LNCaP clone FGC (cell line): ENCODE measurements around the gene VEZF1.

Experiments
- DNase-seq: peaks from one replicate; pipeline ENCODE4 v3.0.0-alpha.2; 2011; ENCODE audit warnings: low read depth
- H3K4me3 ChIP-seq: 2 replicates; pipeline ENCODE4 v1.5.1; 2011; ENCODE audit warnings: mild to moderate bottlenecking, low read depth, low read length, control low read depth
- TF ChIP-seq, protein P1 (sequence below): IDR thresholded peaks from 2 replicates; pipeline ENCODE4 v1.5.1; 2012; ENCODE audit warnings: mild to moderate bottlenecking; ENCODE audit not compliant: control insufficient read depth, insufficient read depth; ENCODE audit errors: extremely low read depth

The VEZF1 gene

DNA sequence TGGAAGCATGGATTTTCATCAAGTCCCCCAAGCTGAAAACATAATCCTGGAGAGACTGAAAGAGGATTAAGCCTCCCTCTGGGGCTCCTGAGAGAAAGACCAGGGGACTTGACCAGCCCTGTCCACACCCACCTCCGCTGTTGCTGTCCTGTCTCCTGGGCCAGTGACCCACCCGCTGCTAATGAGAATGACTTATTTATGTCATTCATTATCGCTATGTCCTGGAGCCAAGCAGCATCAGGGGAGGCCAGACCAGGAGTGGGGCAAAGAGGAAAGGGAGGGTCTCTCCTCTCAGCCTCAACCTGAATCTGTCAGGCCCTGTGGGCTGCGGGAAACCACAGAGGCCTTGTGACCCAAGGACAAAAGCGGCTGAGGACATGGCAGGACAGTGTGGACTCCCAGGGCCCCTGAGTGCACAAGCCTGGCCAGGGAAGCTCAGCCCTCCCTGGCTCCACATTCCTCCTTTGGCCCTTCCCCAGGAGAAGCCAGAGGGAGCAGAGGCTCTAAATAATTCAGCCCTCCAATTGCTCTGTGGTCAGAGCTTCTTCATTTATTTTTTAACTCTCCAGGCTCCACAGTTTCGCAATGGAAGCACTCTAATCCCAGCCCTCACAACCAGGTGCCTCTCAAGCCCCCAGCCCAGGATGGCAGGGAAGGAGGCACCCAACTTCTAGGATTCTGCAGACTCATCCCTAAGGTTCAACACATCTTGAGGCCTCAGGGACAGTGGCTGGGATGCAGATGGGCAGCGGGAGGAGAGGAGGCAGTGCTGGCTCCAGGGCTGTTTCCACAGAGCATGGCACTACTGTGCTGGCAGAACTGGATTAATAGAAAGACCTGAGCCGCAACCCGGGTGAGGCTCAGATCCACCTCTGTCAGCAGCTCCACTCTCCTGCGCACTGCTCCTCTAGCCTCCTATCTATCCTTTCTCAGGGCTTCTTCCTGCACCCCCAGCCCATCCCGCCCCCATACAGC, 51.9 kb downstream of the VEZF1 start:
- no peak for DNase-seq
- TF ChIP-seq, protein P1, sequence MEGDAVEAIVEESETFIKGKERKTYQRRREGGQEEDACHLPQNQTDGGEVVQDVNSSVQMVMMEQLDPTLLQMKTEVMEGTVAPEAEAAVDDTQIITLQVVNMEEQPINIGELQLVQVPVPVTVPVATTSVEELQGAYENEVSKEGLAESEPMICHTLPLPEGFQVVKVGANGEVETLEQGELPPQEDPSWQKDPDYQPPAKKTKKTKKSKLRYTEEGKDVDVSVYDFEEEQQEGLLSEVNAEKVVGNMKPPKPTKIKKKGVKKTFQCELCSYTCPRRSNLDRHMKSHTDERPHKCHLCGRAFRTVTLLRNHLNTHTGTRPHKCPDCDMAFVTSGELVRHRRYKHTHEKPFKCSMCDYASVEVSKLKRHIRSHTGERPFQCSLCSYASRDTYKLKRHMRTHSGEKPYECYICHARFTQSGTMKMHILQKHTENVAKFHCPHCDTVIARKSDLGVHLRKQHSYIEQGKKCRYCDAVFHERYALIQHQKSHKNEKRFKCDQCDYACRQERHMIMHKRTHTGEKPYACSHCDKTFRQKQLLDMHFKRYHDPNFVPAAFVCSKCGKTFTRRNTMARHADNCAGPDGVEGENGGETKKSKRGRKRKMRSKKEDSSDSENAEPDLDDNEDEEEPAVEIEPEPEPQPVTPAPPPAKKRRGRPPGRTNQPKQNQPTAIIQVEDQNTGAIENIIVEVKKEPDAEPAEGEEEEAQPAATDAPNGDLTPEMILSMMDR = no peak
- H3K4me3 ChIP-seq = no peak overlapping the region

DNA sequence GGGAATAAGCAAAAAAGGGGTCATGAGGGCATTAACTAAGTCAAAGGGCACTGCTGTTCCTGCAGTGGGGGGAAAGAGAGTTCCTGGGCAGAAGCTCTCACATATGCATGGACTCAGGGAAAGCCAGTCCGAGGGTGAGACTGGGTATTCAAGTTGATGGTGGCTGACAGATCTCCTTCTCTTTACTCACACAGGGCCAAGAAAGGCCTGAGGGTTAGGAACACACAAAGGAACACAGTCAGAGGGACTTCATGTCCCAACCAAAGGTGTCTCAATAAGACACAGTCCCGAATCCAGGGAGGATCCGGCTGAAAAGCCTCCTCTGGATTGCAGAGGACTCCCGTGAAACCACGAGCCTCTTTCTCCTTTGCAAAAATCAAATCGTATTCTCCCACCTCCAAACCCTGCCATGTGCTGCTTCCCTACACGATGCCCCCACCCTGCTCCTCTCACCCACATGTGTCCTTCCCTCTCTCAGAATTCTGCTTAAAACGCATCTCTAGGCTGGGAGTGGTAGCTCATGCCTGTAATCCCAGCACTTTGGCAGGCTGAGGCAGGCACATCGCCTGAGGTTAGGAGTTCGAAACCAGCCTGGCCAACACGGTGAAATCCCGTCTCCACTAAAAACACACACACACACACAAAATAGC, 56.4 kb downstream of the VEZF1 start:
- no peak for DNase-seq
- TF ChIP-seq, protein P1 = no peak
- no peak overlapping the region for H3K4me3 ChIP-seq

- TF ChIP-seq, protein P1 = no peak
- H3K4me3 ChIP-seq = no peak overlapping the region
- no peak for DNase-seq
Measured at GRCh38 chr17:57930239-57930638, 57.8 kb downstream of the VEZF1 start.

DNA sequence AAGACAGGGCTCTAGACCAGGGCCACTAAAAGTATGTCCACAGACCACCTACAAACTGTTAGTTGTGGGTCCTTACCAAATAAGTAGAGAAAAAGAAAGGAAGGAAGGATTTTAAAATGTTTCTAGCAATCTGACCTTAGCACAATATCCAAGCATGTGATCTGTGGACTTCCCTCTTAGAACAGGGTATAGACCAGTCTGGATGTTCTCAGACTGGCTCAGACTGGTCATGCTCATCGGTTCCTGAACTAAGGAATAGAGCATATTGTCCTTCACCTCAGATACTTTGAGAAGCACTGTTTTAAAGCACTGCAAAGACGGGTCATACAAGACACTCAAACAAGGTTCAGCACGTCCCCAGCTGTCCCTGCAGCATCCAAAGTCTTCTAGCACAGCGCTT, 58.7 kb downstream of the VEZF1 start:
- no peak overlapping the region for H3K4me3 ChIP-seq
- DNase-seq = no peak
- TF ChIP-seq, protein P1 = no peak

DNA sequence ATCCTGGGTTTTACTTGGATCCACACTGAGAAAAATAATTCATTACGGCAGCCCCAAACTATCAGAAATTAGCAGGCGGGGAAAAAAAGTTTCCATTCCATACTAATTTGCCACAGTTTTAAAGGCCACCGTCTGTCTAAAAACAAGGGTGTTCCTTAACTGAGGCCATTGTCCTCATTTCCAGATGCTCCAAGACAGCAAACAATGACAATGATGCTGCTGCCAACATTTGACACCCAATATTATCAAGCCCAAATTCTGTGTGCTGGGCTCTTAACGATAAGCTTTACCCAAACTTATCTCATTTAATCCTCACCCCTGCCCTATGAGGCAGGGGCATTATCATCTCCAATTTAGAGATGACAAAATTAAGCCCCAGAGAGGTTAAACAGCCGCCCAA, 59.1 kb downstream of the VEZF1 start:
- TF ChIP-seq, protein P1 = no peak
- DNase-seq = no peak
- no peak overlapping the region for H3K4me3 ChIP-seq

DNA sequence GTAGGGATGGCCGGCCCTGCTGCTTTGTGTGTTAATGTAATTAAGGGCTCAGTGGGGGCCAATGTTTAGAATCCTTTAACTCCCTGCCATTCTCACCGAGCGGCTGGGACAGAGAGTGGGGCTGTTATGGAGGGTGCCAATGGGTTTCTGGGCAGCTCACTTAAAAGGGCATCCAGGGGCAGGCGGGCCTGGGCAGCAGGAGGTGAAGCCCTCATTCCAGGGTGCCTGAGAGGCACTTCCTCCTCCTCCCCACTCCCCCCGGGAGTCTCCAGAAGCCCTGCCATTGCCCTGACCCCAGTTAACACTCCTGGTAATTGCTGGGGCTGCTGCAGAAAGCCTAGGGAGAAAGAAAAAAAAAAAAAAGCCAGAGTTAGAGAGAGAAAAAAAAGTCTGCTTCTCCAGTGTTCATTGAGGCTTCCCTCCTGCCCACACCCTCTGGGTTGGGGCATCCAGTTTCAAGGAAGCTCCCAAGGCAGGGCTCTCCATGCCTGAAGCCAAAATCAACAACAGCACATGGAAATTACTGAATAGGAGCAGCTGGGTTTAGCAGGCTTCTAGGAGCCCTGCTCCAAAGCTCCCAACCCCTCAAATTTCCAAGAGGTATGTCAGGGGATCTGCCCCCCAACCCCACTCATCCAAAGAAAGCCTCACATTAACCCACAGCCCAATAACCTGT, 60.9 kb downstream of the VEZF1 start:
- peak; percentile 54 for DNase-seq
- H3K4me3 ChIP-seq = no peak overlapping the region
- TF ChIP-seq, protein P1 = no peak
